ENCODE data around the gene PHF14.

Gene PHF14

DNA sequence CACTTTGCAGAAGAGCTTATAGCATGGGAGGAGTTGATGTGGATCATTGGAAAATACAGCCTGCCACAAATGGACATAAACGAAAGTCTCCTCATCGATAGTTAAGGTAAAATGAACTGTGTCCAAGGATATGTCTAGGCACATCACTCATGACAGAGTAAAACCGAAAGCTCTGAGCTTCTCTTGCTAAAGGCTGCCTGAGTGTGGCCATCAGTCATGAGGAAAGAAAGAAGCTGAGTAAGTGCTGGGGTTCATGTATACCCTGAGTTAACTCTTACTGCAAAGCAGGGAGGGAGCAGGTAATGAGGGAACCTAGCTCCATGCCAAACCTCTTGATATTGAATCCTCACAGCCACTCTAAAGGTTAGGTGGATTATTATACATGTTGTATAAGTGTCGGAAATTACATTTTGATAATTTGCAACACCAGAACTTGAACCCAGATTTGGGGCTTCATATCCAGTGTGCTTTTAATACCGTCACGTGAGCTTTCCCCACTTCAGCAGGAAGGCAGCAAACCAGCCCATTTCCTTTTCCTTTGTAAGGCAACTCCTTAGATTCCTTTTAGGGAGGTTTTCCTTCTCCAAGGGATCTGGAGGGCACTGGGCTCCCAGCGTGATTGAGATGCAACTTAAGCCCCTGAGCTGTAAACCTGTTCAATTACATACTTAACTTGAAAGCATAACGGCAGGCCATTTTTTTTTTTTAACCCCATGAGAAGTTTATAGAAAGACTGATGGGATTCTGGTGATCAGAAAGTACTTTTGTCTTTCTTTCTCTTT, 215.0 kb downstream of the PHF14 start:
- FAIRE-seq (no peak), DNase-seq (ENCODE audit: insufficient read length) (no peak)
- TF ChIP-seq POLR2A (IDR thresholded peaks at IDR 0.05; ENCODE audit: low read depth, low read length) (no peak), POLR2AphosphoS5 (IDR thresholded peaks at IDR 0.05; ENCODE audit: low read depth, low read length) (no peak), TAF1 (IDR thresholded peaks at IDR 0.05; ENCODE audit: borderline replicate concordance, low read depth, low read length) (no peak)

- no peak for FAIRE-seq
- DNase-seq (ENCODE audit: insufficient read length) = no peak
- no peak for TF ChIP-seq TAF1 (IDR thresholded peaks at IDR 0.05; ENCODE audit: borderline replicate concordance, low read depth, low read length)
- TF ChIP-seq POLR2AphosphoS5 (IDR thresholded peaks at IDR 0.05; ENCODE audit: low read depth, low read length) = no peak
- no peak for TF ChIP-seq POLR2A (IDR thresholded peaks at IDR 0.05; ENCODE audit: low read depth, low read length)
These were observed 217.4 kb downstream of the PHF14 start for GRCh38 chr7:11191081-11191480.

- no peak for TF ChIP-seq TAF1 (IDR thresholded peaks at IDR 0.05; ENCODE audit: borderline replicate concordance, low read depth, low read length)
- no peak for TF ChIP-seq POLR2A (IDR thresholded peaks at IDR 0.05; ENCODE audit: low read depth, low read length)
- no peak for TF ChIP-seq POLR2AphosphoS5 (IDR thresholded peaks at IDR 0.05; ENCODE audit: low read depth, low read length)
- no peak for DNase-seq (ENCODE audit: insufficient read length)
These were observed 218.0 kb downstream of the PHF14 start for GRCh38 chr7:11191574-11192220.

DNA sequence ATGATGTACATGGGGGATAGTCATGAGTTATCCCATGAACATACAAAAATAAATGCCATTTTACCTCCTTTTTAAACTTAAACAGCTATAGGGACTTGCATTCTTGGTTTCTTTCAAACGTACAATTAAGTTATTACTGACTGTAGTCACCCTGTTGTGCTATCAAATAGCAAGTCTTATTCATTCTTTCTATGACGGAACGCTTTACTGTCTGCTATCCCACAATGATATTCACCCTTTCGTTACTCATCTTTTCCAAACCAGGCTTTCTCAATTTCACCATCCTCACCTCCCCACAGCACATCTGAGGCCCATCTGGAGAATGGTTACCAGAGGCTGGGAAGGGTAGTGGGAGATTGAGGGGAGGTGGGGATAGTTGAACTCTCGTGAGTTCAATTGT, 218.8 kb downstream of the PHF14 start:
- DNase-seq (ENCODE audit: insufficient read length) (no peak), FAIRE-seq (no peak)
- TF ChIP-seq POLR2A (IDR thresholded peaks at IDR 0.05; ENCODE audit: low read depth, low read length) (no peak), TAF1 (IDR thresholded peaks at IDR 0.05; ENCODE audit: borderline replicate concordance, low read depth, low read length) (no peak), POLR2AphosphoS5 (IDR thresholded peaks at IDR 0.05; ENCODE audit: low read depth, low read length) (no peak)

More at GRCh38 chr7:11191574-11192220, 218.0 kb downstream of the PHF14 start:
- FAIRE-seq = no peak

- DNase-seq (ENCODE audit: insufficient read length) (no peak), FAIRE-seq (no peak)
- no peak for TF ChIP-seq POLR2AphosphoS5 (IDR thresholded peaks at IDR 0.05; ENCODE audit: low read depth, low read length)
- TF ChIP-seq TAF1 (IDR thresholded peaks at IDR 0.05; ENCODE audit: borderline replicate concordance, low read depth, low read length) = no peak
- TF ChIP-seq POLR2A (IDR thresholded peaks at IDR 0.05; ENCODE audit: low read depth, low read length) = no peak
These were observed 219.6 kb downstream of the PHF14 start for GRCh38 chr7:11193131-11193867.

- DNase-seq (ENCODE audit: insufficient read length) (no peak), FAIRE-seq (no peak)
- TF ChIP-seq TAF1 (IDR thresholded peaks at IDR 0.05; ENCODE audit: borderline replicate concordance, low read depth, low read length) (no peak), POLR2AphosphoS5 (IDR thresholded peaks at IDR 0.05; ENCODE audit: low read depth, low read length) (no peak), POLR2A (IDR thresholded peaks at IDR 0.05; ENCODE audit: low read depth, low read length) (no peak)
These were observed 220.2 kb downstream of the PHF14 start for GRCh38 chr7:11193888-11194287.

DNA sequence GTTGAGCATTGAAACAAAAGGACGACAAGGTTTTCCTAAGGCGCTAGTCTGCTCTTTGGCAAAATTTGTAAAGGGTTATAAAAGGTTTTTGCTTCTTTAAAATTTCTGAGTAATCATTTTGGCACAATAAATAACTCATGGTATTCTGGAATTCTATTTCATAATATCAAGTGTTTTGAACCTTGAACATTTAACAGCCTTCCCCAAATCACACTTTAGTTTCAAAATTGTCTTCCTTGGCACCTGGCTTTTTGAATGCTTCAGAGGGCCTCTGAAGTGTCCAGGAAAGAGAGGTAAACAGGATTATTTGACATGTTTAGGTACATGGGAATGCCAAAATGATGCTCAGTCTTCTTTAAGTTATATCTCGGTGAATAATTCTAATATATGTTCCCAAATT, 220.8 kb downstream of the PHF14 start:
- FAIRE-seq (no peak), DNase-seq (ENCODE audit: insufficient read length) (no peak)
- TF ChIP-seq POLR2AphosphoS5 (IDR thresholded peaks at IDR 0.05; ENCODE audit: low read depth, low read length) = no peak
- TF ChIP-seq POLR2A (IDR thresholded peaks at IDR 0.05; ENCODE audit: low read depth, low read length) = no peak
- TF ChIP-seq TAF1 (IDR thresholded peaks at IDR 0.05; ENCODE audit: borderline replicate concordance, low read depth, low read length) = no peak

GRCh38 chr7:11195502-11195901, 221.8 kb downstream of the PHF14 start:
- DNase-seq (ENCODE audit: insufficient read length) = no peak
- no peak for FAIRE-seq
- TF ChIP-seq POLR2A (IDR thresholded peaks at IDR 0.05; ENCODE audit: low read depth, low read length) (no peak), TAF1 (IDR thresholded peaks at IDR 0.05; ENCODE audit: borderline replicate concordance, low read depth, low read length) (no peak), POLR2AphosphoS5 (IDR thresholded peaks at IDR 0.05; ENCODE audit: low read depth, low read length) (no peak)

DNA sequence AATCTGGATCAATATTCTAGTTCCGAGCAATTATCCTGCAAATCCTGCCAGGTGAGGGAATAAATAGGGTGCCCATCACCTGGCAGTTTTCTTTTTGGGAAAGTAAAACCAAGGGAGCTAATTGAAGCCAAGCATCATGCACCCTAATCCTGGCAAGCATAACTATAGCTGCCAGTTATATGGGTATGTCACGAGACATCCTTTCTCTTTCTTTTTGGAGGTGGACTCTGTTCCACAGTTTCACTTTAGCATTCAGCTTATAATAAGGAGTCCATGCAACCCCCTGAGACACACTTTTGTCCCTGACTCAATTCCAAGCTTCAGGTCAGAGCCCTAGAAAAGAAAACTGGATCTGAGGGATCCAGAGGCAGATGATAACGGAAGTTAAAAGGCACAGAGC, 222.5 kb downstream of the PHF14 start:
- TF ChIP-seq TAF1 (IDR thresholded peaks at IDR 0.05; ENCODE audit: borderline replicate concordance, low read depth, low read length) (no peak), POLR2AphosphoS5 (IDR thresholded peaks at IDR 0.05; ENCODE audit: low read depth, low read length) (no peak), POLR2A (IDR thresholded peaks at IDR 0.05; ENCODE audit: low read depth, low read length) (no peak)
- DNase-seq (ENCODE audit: insufficient read length) (no peak), FAIRE-seq (peak; percentile 83)

GRCh38 chr7:11203224-11203623, 229.6 kb downstream of the PHF14 start:
- FAIRE-seq = no peak
- no peak for TF ChIP-seq TAF1 (IDR thresholded peaks at IDR 0.05; ENCODE audit: borderline replicate concordance, low read depth, low read length)
- no peak for TF ChIP-seq POLR2AphosphoS5 (IDR thresholded peaks at IDR 0.05; ENCODE audit: low read depth, low read length)
- no peak for TF ChIP-seq POLR2A (IDR thresholded peaks at IDR 0.05; ENCODE audit: low read depth, low read length)
- no peak for DNase-seq (ENCODE audit: insufficient read length)

GRCh38 chr7:11203683-11204082, 230.0 kb downstream of the PHF14 start:
- FAIRE-seq = no peak
- TF ChIP-seq POLR2A (IDR thresholded peaks at IDR 0.05; ENCODE audit: low read depth, low read length) = no peak
- TF ChIP-seq TAF1 (IDR thresholded peaks at IDR 0.05; ENCODE audit: borderline replicate concordance, low read depth, low read length) = no peak
- TF ChIP-seq POLR2AphosphoS5 (IDR thresholded peaks at IDR 0.05; ENCODE audit: low read depth, low read length) = no peak
- DNase-seq (ENCODE audit: insufficient read length) = no peak

Measured in GM12892 (cell line).